K562 (cell line): ENCODE results near the gene STAT4. TPM values are rescaled to one million over a fixed set of nuclear protein-coding genes. Genes with fewer than 3 reads are reported as not detected.

ENCODE experiments used
- HDAC2 ChIP-seq: fragments of 450-650 bp; IDR thresholded peaks from 2 replicates; pipeline ENCODE4 v1.6.1; 2016; ENCODE audit warnings: mild to moderate bottlenecking
- HDGF ChIP-seq: fragments of 450-650 bp; IDR thresholded peaks from 2 replicates; pipeline ENCODE4 v1.6.1; 2016
- KLF16 ChIP-seq: IDR thresholded peaks from 2 replicates; pipeline ENCODE4 v1.6.1; 2016; ENCODE audit warnings: antibody characterized with exemption
- NFE2L1 ChIP-seq: fragments of 450-650 bp; IDR thresholded peaks from 2 replicates; pipeline ENCODE4 v1.6.1; 2016; ENCODE audit warnings: missing genetic modification characterization, low read depth, mild to moderate bottlenecking, missing compliant biosample characterization, moderate library complexity, borderline replicate concordance
- NONO ChIP-seq, 2 experiments: fragments of 200-400 bp in 1 of 2; fragments of 450-650 bp in 1 of 2; formaldehyde crosslinking in 1 of 2; IDR thresholded peaks; 2 replicates each; pipeline ENCODE4 v1.6.1; 2017; ENCODE audit warnings: low read depth in 2 of 2, mild to moderate bottlenecking in 2 of 2, moderate library complexity in 2 of 2, low read length in 1 of 2
- POLR2G ChIP-seq: fragments of 200-400 bp; formaldehyde crosslinking; IDR thresholded peaks from 2 replicates; pipeline ENCODE4 v1.6.1; 2017; ENCODE audit warnings: low read depth, mild to moderate bottlenecking, antibody characterized with exemption, low read length, moderate library complexity
- RAD21 ChIP-seq, 2 experiments: fragments of 250-450 bp in 1 of 2; fragments of 450-650 bp in 1 of 2; sonication (Bioruptor Pico) in 1 of 2; formaldehyde crosslinking in 1 of 2; IDR thresholded peaks in 1 of 2; conservative IDR thresholded peaks in 1 of 2; 2 replicates each; pipeline versions ENCODE4 v1.4.0 to v1.8.0; 2020 to 2022; ENCODE audit warnings: mild to moderate bottlenecking in 2 of 2, moderate library complexity in 1 of 2
- SNRNP70 ChIP-seq: fragments of 200-400 bp; formaldehyde crosslinking; optimal IDR thresholded peaks from 2 replicates; pipeline ENCODE3; 2017; ENCODE audit warnings: low read depth, low read length
- ZKSCAN8 ChIP-seq: fragments of 200-800 bp; sonication (Bioruptor generic); IDR thresholded peaks from 2 replicates; pipeline ENCODE4 v1.6.1; 2016; ENCODE audit warnings: missing genetic modification characterization, missing compliant biosample characterization
- ZNF174 ChIP-seq: fragments of 250-450 bp; sonication (Bioruptor Pico); IDR thresholded peaks from 2 replicates; pipeline ENCODE4 v1.4.0; 2020; ENCODE audit warnings: mild to moderate bottlenecking
- ZNF175 ChIP-seq: fragments of 200-800 bp; sonication (Bioruptor generic); IDR thresholded peaks from 2 replicates; pipeline ENCODE4 v1.6.1; 2016; ENCODE audit warnings: low read depth, mild to moderate bottlenecking, missing genetic modification characterization, missing compliant biosample characterization
- ZNF324 ChIP-seq: fragments of 250-450 bp; sonication (Bioruptor Pico); IDR thresholded peaks from 2 replicates; pipeline ENCODE4 v1.4.0; 2020; ENCODE audit warnings: mild to moderate bottlenecking
- ZNF584 ChIP-seq: fragments of 200-800 bp; sonication (Bioruptor generic); IDR thresholded peaks from 2 replicates; pipeline ENCODE4 v1.6.1; 2016; ENCODE audit warnings: low read depth, mild to moderate bottlenecking, missing genetic modification characterization, missing compliant biosample characterization
- ZNF696 ChIP-seq: fragments of 250-450 bp; sonication (Bioruptor Pico); conservative IDR thresholded peaks from 2 replicates; pipeline ENCODE4 v1.4.0; 2020; ENCODE audit warnings: mild to moderate bottlenecking, moderate library complexity
- ZNF785 ChIP-seq: fragments of 250-450 bp; sonication (Bioruptor Pico); IDR thresholded peaks from 2 replicates; pipeline ENCODE4 v1.4.0; 2020; ENCODE audit warnings: mild to moderate bottlenecking
- polyA plus RNA-seq, 8 experiments: library from polyadenylated mRNA; depleted of rRNA in 4 of 8; stranded (reverse) in 5 of 8; unstranded in 3 of 8; fragments of >200 nt; fragmentation: Nextera tagmentation in 2 of 8; fragmentation: Illumina TruSeq in 1 of 8; extraction: Ambion mirVana in 2 of 8; extraction: Trizol in 1 of 8; gene quantifications; 2 replicates each; pipeline versions ENCODE4 v1.2.1 to v1.2.3, GENCODE V29; 2011 to 2014; ENCODE audit warnings: inconsistent platforms in 1 of 8, missing spikeins in 1 of 8
- total RNA-seq, 7 experiments: library from RNA; depleted of rRNA in 6 of 7; stranded (reverse); fragments of >200 nt in 6 of 7; fragmentation: Illumina TruSeq in 2 of 7; extraction: Trizol in 2 of 7; gene quantifications; 2 replicates each; pipeline versions ENCODE4 v1.2.1 to v1.2.3, GENCODE V29; 2011 to 2021; ENCODE audit warnings: low replicate concordance in 1 of 7
- TF ChIP-seq, protein P1 (sequence below): sonication (generic); formaldehyde crosslinking; IDR thresholded peaks from 2 replicates; pipeline ENCODE4 v1.8.0; 2023; ENCODE audit warnings: missing genetic modification reagents, mild to moderate bottlenecking, borderline replicate concordance
- TF ChIP-seq, protein P2 (sequence below): fragments of 250-450 bp; sonication (Bioruptor Pico); IDR thresholded peaks from 2 replicates; pipeline ENCODE4 v1.8.0; 2022; ENCODE audit warnings: inconsistent platforms
- TF ChIP-seq, protein P3 (sequence below), 2 experiments: fragments of 450-650 bp; conservative IDR thresholded peaks; 2 replicates each; pipeline ENCODE4 v1.6.1; 2017; ENCODE audit warnings: mild to moderate bottlenecking in 2 of 2, moderate library complexity in 2 of 2
- TF ChIP-seq, protein P4 (sequence below): IDR thresholded peaks from 2 replicates; pipeline ENCODE4 v1.6.1; 2011; ENCODE audit not compliant: insufficient read length; ENCODE audit errors: extremely low read depth

STAT4 gene
- total and polyA plus RNA-seq, 9 of the 15 experiments (the other 6 are each of a cell fraction or from before 2014, with no cell fraction given), result 0.01 to 0.06 (median 0.03) TPM; not detected in 6

DNA sequence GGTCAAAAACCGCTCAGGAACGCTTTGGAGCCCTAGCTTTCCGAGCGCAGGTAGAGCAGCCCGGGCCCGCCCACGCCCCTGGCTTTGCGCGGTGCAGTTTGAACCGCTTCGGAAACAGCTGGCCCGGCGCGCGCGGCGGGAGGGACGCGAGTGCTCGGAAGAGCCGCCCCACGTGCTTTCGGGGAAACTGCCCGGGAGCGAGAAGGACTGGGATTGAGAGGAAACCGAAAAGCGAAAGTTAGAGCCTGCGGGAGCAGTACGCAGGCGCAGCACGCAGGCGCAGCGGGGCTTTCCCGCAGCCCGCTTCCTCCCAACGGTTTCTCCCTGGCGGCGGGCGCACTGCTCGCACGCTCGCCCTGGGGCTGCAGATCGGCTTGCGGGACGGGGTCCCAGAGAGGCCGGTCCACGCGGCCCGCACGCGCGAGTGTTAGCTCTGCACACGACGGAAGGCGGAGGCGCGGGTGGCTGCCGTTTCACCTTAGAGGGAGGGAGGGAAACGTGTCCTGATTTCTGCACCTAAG is 130.5 kb downstream of the STAT4 start (continued):
- TF ChIP-seq, protein P1, sequence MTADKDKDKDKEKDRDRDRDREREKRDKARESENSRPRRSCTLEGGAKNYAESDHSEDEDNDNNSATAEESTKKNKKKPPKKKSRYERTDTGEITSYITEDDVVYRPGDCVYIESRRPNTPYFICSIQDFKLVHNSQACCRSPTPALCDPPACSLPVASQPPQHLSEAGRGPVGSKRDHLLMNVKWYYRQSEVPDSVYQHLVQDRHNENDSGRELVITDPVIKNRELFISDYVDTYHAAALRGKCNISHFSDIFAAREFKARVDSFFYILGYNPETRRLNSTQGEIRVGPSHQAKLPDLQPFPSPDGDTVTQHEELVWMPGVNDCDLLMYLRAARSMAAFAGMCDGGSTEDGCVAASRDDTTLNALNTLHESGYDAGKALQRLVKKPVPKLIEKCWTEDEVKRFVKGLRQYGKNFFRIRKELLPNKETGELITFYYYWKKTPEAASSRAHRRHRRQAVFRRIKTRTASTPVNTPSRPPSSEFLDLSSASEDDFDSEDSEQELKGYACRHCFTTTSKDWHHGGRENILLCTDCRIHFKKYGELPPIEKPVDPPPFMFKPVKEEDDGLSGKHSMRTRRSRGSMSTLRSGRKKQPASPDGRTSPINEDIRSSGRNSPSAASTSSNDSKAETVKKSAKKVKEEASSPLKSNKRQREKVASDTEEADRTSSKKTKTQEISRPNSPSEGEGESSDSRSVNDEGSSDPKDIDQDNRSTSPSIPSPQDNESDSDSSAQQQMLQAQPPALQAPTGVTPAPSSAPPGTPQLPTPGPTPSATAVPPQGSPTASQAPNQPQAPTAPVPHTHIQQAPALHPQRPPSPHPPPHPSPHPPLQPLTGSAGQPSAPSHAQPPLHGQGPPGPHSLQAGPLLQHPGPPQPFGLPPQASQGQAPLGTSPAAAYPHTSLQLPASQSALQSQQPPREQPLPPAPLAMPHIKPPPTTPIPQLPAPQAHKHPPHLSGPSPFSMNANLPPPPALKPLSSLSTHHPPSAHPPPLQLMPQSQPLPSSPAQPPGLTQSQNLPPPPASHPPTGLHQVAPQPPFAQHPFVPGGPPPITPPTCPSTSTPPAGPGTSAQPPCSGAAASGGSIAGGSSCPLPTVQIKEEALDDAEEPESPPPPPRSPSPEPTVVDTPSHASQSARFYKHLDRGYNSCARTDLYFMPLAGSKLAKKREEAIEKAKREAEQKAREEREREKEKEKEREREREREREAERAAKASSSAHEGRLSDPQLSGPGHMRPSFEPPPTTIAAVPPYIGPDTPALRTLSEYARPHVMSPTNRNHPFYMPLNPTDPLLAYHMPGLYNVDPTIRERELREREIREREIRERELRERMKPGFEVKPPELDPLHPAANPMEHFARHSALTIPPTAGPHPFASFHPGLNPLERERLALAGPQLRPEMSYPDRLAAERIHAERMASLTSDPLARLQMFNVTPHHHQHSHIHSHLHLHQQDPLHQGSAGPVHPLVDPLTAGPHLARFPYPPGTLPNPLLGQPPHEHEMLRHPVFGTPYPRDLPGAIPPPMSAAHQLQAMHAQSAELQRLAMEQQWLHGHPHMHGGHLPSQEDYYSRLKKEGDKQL (CRISPR knock-in tag), result 0 out of 2 replicates have a peak, but pooled peaks have one; percentile 97
- peak; percentile 88 for TF ChIP-seq KLF16
- TF ChIP-seq ZNF785, result no peak
- TF ChIP-seq RAD21 (CRISPR knock-in tag; conservative IDR thresholded peaks at IDR 0.05 in 1 of 2, IDR thresholded peaks at IDR 0.05 in 1 of 2), result 0 out of 4 replicates have a peak, but pooled peaks of 1 of the 2 experiments have one; percentile 9
- no peak for TF ChIP-seq ZNF584 (CRISPR knock-in tag)
- TF ChIP-seq ZNF174 (CRISPR knock-in tag), result no peak
- no peak for TF ChIP-seq HDGF
- TF ChIP-seq, protein P2, sequence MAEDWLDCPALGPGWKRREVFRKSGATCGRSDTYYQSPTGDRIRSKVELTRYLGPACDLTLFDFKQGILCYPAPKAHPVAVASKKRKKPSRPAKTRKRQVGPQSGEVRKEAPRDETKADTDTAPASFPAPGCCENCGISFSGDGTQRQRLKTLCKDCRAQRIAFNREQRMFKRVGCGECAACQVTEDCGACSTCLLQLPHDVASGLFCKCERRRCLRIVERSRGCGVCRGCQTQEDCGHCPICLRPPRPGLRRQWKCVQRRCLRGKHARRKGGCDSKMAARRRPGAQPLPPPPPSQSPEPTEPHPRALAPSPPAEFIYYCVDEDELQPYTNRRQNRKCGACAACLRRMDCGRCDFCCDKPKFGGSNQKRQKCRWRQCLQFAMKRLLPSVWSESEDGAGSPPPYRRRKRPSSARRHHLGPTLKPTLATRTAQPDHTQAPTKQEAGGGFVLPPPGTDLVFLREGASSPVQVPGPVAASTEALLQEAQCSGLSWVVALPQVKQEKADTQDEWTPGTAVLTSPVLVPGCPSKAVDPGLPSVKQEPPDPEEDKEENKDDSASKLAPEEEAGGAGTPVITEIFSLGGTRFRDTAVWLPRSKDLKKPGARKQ (CRISPR knock-in tag), result no peak
- TF ChIP-seq, protein P3, sequence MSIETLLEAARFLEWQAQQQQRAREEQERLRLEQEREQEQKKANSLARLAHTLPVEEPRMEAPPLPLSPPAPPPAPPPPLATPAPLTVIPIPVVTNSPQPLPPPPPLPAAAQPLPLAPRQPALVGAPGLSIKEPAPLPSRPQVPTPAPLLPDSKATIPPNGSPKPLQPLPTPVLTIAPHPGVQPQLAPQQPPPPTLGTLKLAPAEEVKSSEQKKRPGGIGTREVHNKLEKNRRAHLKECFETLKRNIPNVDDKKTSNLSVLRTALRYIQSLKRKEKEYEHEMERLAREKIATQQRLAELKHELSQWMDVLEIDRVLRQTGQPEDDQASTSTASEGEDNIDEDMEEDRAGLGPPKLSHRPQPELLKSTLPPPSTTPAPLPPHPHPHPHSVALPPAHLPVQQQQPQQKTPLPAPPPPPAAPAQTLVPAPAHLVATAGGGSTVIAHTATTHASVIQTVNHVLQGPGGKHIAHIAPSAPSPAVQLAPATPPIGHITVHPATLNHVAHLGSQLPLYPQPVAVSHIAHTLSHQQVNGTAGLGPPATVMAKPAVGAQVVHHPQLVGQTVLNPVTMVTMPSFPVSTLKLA (conservative IDR thresholded peaks at IDR 0.05), result peak; percentile 99 to 100
- TF ChIP-seq ZNF324 (CRISPR knock-in tag), result no peak
- TF ChIP-seq, protein P4, sequence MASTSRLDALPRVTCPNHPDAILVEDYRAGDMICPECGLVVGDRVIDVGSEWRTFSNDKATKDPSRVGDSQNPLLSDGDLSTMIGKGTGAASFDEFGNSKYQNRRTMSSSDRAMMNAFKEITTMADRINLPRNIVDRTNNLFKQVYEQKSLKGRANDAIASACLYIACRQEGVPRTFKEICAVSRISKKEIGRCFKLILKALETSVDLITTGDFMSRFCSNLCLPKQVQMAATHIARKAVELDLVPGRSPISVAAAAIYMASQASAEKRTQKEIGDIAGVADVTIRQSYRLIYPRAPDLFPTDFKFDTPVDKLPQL, result no peak
- TF ChIP-seq ZNF696 (CRISPR knock-in tag), result no peak
- TF ChIP-seq NONO (IDR thresholded peaks at IDR 0.05; ENCODE audit: low read depth in 2 of 2, low read length in 1 of 2), result 0 out of 4 replicates have a peak, but pooled peaks of 1 of the 2 experiments have one; percentile 63
- no peak for TF ChIP-seq SNRNP70
- TF ChIP-seq ZKSCAN8 (CRISPR knock-in tag), result no peak
- peak; percentile 94 for TF ChIP-seq POLR2G
- no peak for TF ChIP-seq NFE2L1 (tag)
- TF ChIP-seq HDAC2, result peak; percentile 40; the same call in 1 of the 2 replicates
- no peak for TF ChIP-seq ZNF175 (CRISPR knock-in tag)
